Keratinocyte (primary cell): ENCODE data around the gene ZNF219. TPM values are rescaled to one million over a fixed set of nuclear protein-coding genes. Genes with fewer than 3 reads are reported as not detected.

Experiments used
- DNase-seq: peaks from one replicate; pipeline ENCODE4 v3.0.0-alpha.2; 2011; ENCODE audit warnings: low read depth, missing footprints, low spot score
- FAIRE-seq: peaks from 2 replicates; lab custom pipeline; 2011; peaks lifted over from hg19 to GRCh38; lab: Jason Lieb, UNC
- H2AFZ ChIP-seq: 2 replicates; pipeline ENCODE4 v1.6.0; 2012; ENCODE audit warnings: low read length, control low read depth, inconsistent platforms; ENCODE audit not compliant: control insufficient read depth
- H3K27ac ChIP-seq: 2 replicates; pipeline ENCODE4 v1.5.1; 2011; ENCODE audit warnings: low read length; ENCODE audit not compliant: control insufficient read depth, insufficient read depth
- H3K27me3 ChIP-seq: 3 replicates; pipeline ENCODE4 v1.6.0; 2011; ENCODE audit warnings: low read length; ENCODE audit not compliant: control insufficient read depth, insufficient read depth; ENCODE audit errors: extremely low read depth
- H3K36me3 ChIP-seq, 2 experiments: 2 replicates in 1 of 2; 3 replicates in 1 of 2; pipeline ENCODE4 v1.5.1; 2011; ENCODE audit warnings: low read length in 2 of 2, mild to moderate bottlenecking in 1 of 2; ENCODE audit not compliant: control insufficient read depth in 2 of 2, insufficient read depth in 2 of 2; ENCODE audit errors: extremely low read depth in 1 of 2
- H3K4me1 ChIP-seq: 3 replicates; pipeline ENCODE4 v1.5.1; 2011; ENCODE audit warnings: low read length; ENCODE audit not compliant: control insufficient read depth, insufficient read depth; ENCODE audit errors: extremely low read depth
- H3K4me2 ChIP-seq: 3 replicates; pipeline ENCODE4 v1.6.0; 2011; ENCODE audit warnings: low read depth, low read length; ENCODE audit not compliant: control insufficient read depth, insufficient read depth; ENCODE audit errors: extremely low read depth
- H3K4me3 ChIP-seq, 3 experiments: fragments of 200-600 bp in 1 of 3; sonication (generic) in 1 of 3; 2 replicates in 2 of 3; 3 replicates in 1 of 3; pipeline ENCODE4 v1.5.1; 2011 to 2016; ENCODE audit warnings: low read length in 3 of 3, mild to moderate bottlenecking in 3 of 3, control low read depth in 2 of 3, inconsistent platforms in 1 of 3, low read depth in 1 of 3, mixed read lengths in 1 of 3, mixed run types in 1 of 3, moderate library complexity in 1 of 3; ENCODE audit not compliant: control insufficient read depth in 2 of 3, insufficient read depth in 2 of 3; ENCODE audit errors: extremely low read depth in 1 of 3
- H3K79me2 ChIP-seq: 2 replicates; pipeline ENCODE4 v1.6.0; 2012; ENCODE audit warnings: low read length; ENCODE audit not compliant: control insufficient read depth, insufficient read depth
- H3K9ac ChIP-seq: 3 replicates; pipeline ENCODE4 v1.6.0; 2011; ENCODE audit warnings: low read length; ENCODE audit not compliant: control insufficient read depth, insufficient read depth; ENCODE audit errors: extremely low read depth
- H3K9me1 ChIP-seq: 3 replicates; pipeline ENCODE4 v1.6.0; 2011; ENCODE audit warnings: low read length; ENCODE audit not compliant: control insufficient read depth, insufficient read depth; ENCODE audit errors: extremely low read depth
- H3K9me3 ChIP-seq: 2 replicates; pipeline ENCODE4 v1.5.1; 2012; ENCODE audit warnings: low read depth, low read length; ENCODE audit not compliant: control insufficient read depth
- H4K20me1 ChIP-seq: 3 replicates; pipeline ENCODE4 v1.6.0; 2011; ENCODE audit warnings: low read length; ENCODE audit not compliant: control insufficient read depth, insufficient read depth; ENCODE audit errors: extremely low read depth
- EZH2 ChIP-seq: IDR thresholded peaks from one replicate; pipeline ENCODE4 v1.6.1; 2012; ENCODE audit warnings: inconsistent platforms, mild to moderate bottlenecking, low read length, moderate library complexity
- dilution Hi-C: fragments of 300-500 bp; cut with MboI; formaldehyde crosslinking; loops from one replicate; pipeline ENCODE4 v1.7.0; 2020; ENCODE audit warnings: low sequenced_read_pairs; ENCODE audit not compliant: extremely low pct_ligation_motif_present
- polyA plus RNA-seq, 5 experiments: library from polyadenylated mRNA; depleted of rRNA in 3 of 5; stranded (reverse) in 3 of 5; stranded (forward) in 1 of 5; unstranded in 1 of 5; fragments of >200 nt; gene quantifications; 1 replicate in 1 of 5; 2 replicates in 3 of 5; 3 replicates in 1 of 5; pipeline versions ENCODE4 v1.2.1 to v1.2.3, GENCODE V29; 2011 to 2012; ENCODE audit warnings: missing spikeins in 2 of 5, low read depth in 1 of 5, low replicate concordance in 1 of 5
- TF ChIP-seq, protein P1 (sequence below), 3 experiments: IDR thresholded peaks in 1 of 3; conservative IDR thresholded peaks in 1 of 3; optimal IDR thresholded peaks in 1 of 3; 2 replicates in 2 of 3; 3 replicates in 1 of 3; pipeline versions ENCODE3 to v1.5.1; 2011; ENCODE audit warnings: low read length in 3 of 3, mild to moderate bottlenecking in 3 of 3, moderate library complexity in 2 of 3, control low read depth in 1 of 3, inconsistent platforms in 1 of 3; ENCODE audit not compliant: insufficient read depth in 2 of 3; ENCODE audit errors: extremely low read depth in 1 of 3

The ZNF219 gene
- polyA plus RNA-seq, 1 donor (not counting 4 experiments of a cell fraction or from before 2014, with no cell fraction given) = 23.1 TPM

- DNase-seq = no peak
- no peaks in the 10 kb centered on the region for H3K79me2 ChIP-seq
- no peak for FAIRE-seq
- no peak for TF ChIP-seq EZH2
- TF ChIP-seq, protein P1, sequence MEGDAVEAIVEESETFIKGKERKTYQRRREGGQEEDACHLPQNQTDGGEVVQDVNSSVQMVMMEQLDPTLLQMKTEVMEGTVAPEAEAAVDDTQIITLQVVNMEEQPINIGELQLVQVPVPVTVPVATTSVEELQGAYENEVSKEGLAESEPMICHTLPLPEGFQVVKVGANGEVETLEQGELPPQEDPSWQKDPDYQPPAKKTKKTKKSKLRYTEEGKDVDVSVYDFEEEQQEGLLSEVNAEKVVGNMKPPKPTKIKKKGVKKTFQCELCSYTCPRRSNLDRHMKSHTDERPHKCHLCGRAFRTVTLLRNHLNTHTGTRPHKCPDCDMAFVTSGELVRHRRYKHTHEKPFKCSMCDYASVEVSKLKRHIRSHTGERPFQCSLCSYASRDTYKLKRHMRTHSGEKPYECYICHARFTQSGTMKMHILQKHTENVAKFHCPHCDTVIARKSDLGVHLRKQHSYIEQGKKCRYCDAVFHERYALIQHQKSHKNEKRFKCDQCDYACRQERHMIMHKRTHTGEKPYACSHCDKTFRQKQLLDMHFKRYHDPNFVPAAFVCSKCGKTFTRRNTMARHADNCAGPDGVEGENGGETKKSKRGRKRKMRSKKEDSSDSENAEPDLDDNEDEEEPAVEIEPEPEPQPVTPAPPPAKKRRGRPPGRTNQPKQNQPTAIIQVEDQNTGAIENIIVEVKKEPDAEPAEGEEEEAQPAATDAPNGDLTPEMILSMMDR (optimal IDR thresholded peaks at IDR 0.05 in 1 of 3, IDR thresholded peaks at IDR 0.05 in 1 of 3, conservative IDR thresholded peaks at IDR 0.05 in 1 of 3; ENCODE audit: extremely low read depth in 1 of 3, insufficient read depth in 2 of 3, low read length in 3 of 3) = no peak
- H3K4me1 ChIP-seq = no peaks in the 10 kb centered on the region
- no peaks in the 10 kb centered on the region for H3K9me1 ChIP-seq
- H2AFZ ChIP-seq = no peak overlapping the region
- H3K36me3 ChIP-seq = no peaks in the 10 kb centered on the region
- no peaks in the 10 kb centered on the region for H4K20me1 ChIP-seq
- no peak overlapping the region for H3K4me3 ChIP-seq
- dilution Hi-C loops = no loop called here
- H3K27me3 ChIP-seq = no peaks in the 10 kb centered on the region
- no peaks in the 10 kb centered on the region for H3K9me3 ChIP-seq
- H3K4me2 ChIP-seq = no peak overlapping the region
- H3K27ac ChIP-seq = no peak overlapping the region
- H3K9ac ChIP-seq = no peak overlapping the region
Observed at GRCh38 chr14:21121122-21121521, 22.7 kb upstream of the ZNF219 start.

- no peaks in the 10 kb centered on the region for H3K4me1 ChIP-seq
- no peak overlapping the region for H3K9ac ChIP-seq
- no peaks in the 10 kb centered on the region for H3K79me2 ChIP-seq
- H3K4me3 ChIP-seq = no peak overlapping the region
- no peak overlapping the region for H2AFZ ChIP-seq
- no peaks in the 10 kb centered on the region for H3K9me1 ChIP-seq
- no peak overlapping the region for H3K4me2 ChIP-seq
- no peak for FAIRE-seq
- H3K27ac ChIP-seq = no peak overlapping the region
- no peaks in the 10 kb centered on the region for H4K20me1 ChIP-seq
- H3K36me3 ChIP-seq = no peaks in the 10 kb centered on the region
- dilution Hi-C loops = no loop called here
- no peak for DNase-seq
- H3K27me3 ChIP-seq = no peaks in the 10 kb centered on the region
- no peaks in the 10 kb centered on the region for H3K9me3 ChIP-seq
- no peak for TF ChIP-seq EZH2
- TF ChIP-seq, protein P1 (optimal IDR thresholded peaks at IDR 0.05 in 1 of 3, IDR thresholded peaks at IDR 0.05 in 1 of 3, conservative IDR thresholded peaks at IDR 0.05 in 1 of 3; ENCODE audit: extremely low read depth in 1 of 3, insufficient read depth in 2 of 3, low read length in 3 of 3) = no peak
Observed at GRCh38 chr14:21120686-21121085, 22.2 kb upstream of the ZNF219 start.
